Measurements from ENCODE around the gene ZGRF1. TPM values are rescaled to one million over a fixed set of nuclear protein-coding genes. Genes with fewer than 3 reads are reported as not detected.
"Not testable (repeated sequence)": the region's sequence is repeated elsewhere in the genome, so short reads cannot be mapped to it uniquely, and the experiment has no call there.

ZGRF1 gene
- polyA plus RNA-seq, 1 donor from 2014 or later = 18.0 TPM

- H3K79me2 ChIP-seq (replicated peaks; ENCODE audit: insufficient read depth, low read length) = no peaks in the 10 kb centered on the region
- no peaks in the 10 kb centered on the region for H3F3A ChIP-seq (ENCODE audit: insufficient read depth, low read length, poor library complexity, severe bottlenecking)
- H3K9me3 ChIP-seq (ENCODE audit: low read length) = no peaks in the 10 kb centered on the region
- H3K27ac ChIP-seq (ENCODE audit: low read length) = no peak overlapping the region
- no peak for TF ChIP-seq SMC3 (conservative IDR thresholded peaks at IDR 0.05; ENCODE audit: poor library complexity)
- no peak for TF ChIP-seq EZH2 (IDR thresholded peaks at IDR 0.05; ENCODE audit: borderline replicate concordance, insufficient read depth, low read length, poor library complexity, severe bottlenecking)
- TF ChIP-seq TAF1 (IDR thresholded peaks at IDR 0.05; ENCODE audit: low read depth) = no peak
- no peak for TF ChIP-seq EP300 (conservative IDR thresholded peaks at IDR 0.05; ENCODE audit: poor library complexity, severe bottlenecking)
- no peak for TF ChIP-seq POLR2AphosphoS5 (IDR thresholded peaks at IDR 0.05)
- TF ChIP-seq REST (IDR thresholded peaks at IDR 0.05; ENCODE audit: borderline replicate concordance) = no peak
- TF ChIP-seq RAD21 (conservative IDR thresholded peaks at IDR 0.05) = no peak
- no peak for TF ChIP-seq CTCF (IDR thresholded peaks at IDR 0.05; ENCODE audit: poor library complexity, severe bottlenecking)
- no peak for TF ChIP-seq MXI1 (conservative IDR thresholded peaks at IDR 0.05; ENCODE audit: poor library complexity, severe bottlenecking)
- H3K4me2 ChIP-seq (ENCODE audit: low read length) = no peak overlapping the region
- H2AFZ ChIP-seq (ENCODE audit: low read depth, low read length) = no peak overlapping the region
- H3K36me3 ChIP-seq (ENCODE audit: insufficient read depth, low read length) = no peaks in the 10 kb centered on the region
- H3K9ac ChIP-seq (ENCODE audit: low read length) = no peak overlapping the region
- no peaks in the 10 kb centered on the region for H3K9me2 ChIP-seq (ENCODE audit: insufficient read depth, low read length)
- H4K20me1 ChIP-seq (ENCODE audit: insufficient read depth) = no peaks in the 10 kb centered on the region
- no peaks in the 10 kb centered on the region for H3K27me3 ChIP-seq (ENCODE audit: insufficient read depth, low read depth, low read length)
- no peak overlapping the region for H3K4me3 ChIP-seq (ENCODE audit: low read length)
Measured at GRCh38 chr4:112626228-112626627, 10.5 kb downstream of the ZGRF1 start.

GRCh38 chr4:112616984-112617383, 19.7 kb downstream of the ZGRF1 start:
- H4K20me1 ChIP-seq (ENCODE audit: insufficient read depth) = no peaks in the 10 kb centered on the region
- H3F3A ChIP-seq (ENCODE audit: insufficient read depth, low read length, poor library complexity, severe bottlenecking) = no peaks in the 10 kb centered on the region
- no peaks in the 10 kb centered on the region for H3K9me3 ChIP-seq (ENCODE audit: low read length)
- no peak overlapping the region for H3K4me3 ChIP-seq (ENCODE audit: low read length)
- H3K4me2 ChIP-seq (ENCODE audit: low read length) = no peak overlapping the region
- H2AFZ ChIP-seq (ENCODE audit: low read depth, low read length) = no peak overlapping the region
- no peak overlapping the region for H3K27ac ChIP-seq (ENCODE audit: low read length)
- TF ChIP-seq POLR2AphosphoS5 (IDR thresholded peaks at IDR 0.05) (no peak), EP300 (conservative IDR thresholded peaks at IDR 0.05; ENCODE audit: poor library complexity, severe bottlenecking) (no peak), MXI1 (conservative IDR thresholded peaks at IDR 0.05; ENCODE audit: poor library complexity, severe bottlenecking) (no peak), SMC3 (conservative IDR thresholded peaks at IDR 0.05; ENCODE audit: poor library complexity) (no peak), REST (IDR thresholded peaks at IDR 0.05; ENCODE audit: borderline replicate concordance) (no peak), RAD21 (conservative IDR thresholded peaks at IDR 0.05) (no peak), EZH2 (IDR thresholded peaks at IDR 0.05; ENCODE audit: borderline replicate concordance, insufficient read depth, low read length, poor library complexity, severe bottlenecking) (no peak), TAF1 (IDR thresholded peaks at IDR 0.05; ENCODE audit: low read depth) (no peak), CTCF (IDR thresholded peaks at IDR 0.05; ENCODE audit: poor library complexity, severe bottlenecking) (no peak)
- H3K9ac ChIP-seq (ENCODE audit: low read length) = no peak overlapping the region
- no peaks in the 10 kb centered on the region for H3K9me2 ChIP-seq (ENCODE audit: insufficient read depth, low read length)
- H3K79me2 ChIP-seq (replicated peaks; ENCODE audit: insufficient read depth, low read length) = no peaks in the 10 kb centered on the region
- no peaks in the 10 kb centered on the region for H3K36me3 ChIP-seq (ENCODE audit: insufficient read depth, low read length)
- no peaks in the 10 kb centered on the region for H3K27me3 ChIP-seq (ENCODE audit: insufficient read depth, low read depth, low read length)

DNA sequence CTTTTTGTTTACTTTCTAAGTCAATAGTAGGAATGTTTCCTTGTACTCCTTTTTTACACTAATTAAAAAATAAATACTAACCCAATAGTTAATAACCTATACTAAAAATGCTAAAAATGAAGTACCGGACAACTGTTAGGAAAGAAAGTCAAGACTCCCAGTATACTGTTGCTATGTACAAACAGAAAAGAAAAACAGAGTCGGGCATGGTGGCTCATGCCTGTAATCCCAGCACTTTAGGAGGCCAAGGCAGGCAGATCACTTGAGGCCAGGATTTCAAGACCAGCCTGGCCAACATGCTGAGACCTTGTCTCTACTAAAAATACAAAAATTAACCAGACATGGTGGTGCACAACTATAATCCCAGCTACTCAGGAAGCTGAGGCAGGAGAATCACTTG, 23.9 kb downstream of the ZGRF1 start:
- not testable (repeated sequence) for H3K27ac ChIP-seq (ENCODE audit: low read length); H3K4me2 ChIP-seq (ENCODE audit: low read length); H3K9ac ChIP-seq (ENCODE audit: low read length); H3K4me3 ChIP-seq (ENCODE audit: low read length); H3F3A ChIP-seq (ENCODE audit: insufficient read depth, low read length, poor library complexity, severe bottlenecking); H2AFZ ChIP-seq (ENCODE audit: low read depth, low read length); H3K9me3 ChIP-seq (ENCODE audit: low read length); H3K27me3 ChIP-seq (ENCODE audit: insufficient read depth, low read depth, low read length); H4K20me1 ChIP-seq (ENCODE audit: insufficient read depth); H3K79me2 ChIP-seq (replicated peaks; ENCODE audit: insufficient read depth, low read length); H3K9me2 ChIP-seq (ENCODE audit: insufficient read depth, low read length); H3K36me3 ChIP-seq (ENCODE audit: insufficient read depth, low read length)
